Parathyroid adenoma (tissue), 2 donors: ENCODE results near the gene PRPF38B.
"Not testable (repeated sequence)": the region's sequence is repeated elsewhere in the genome, so short reads cannot be mapped to it uniquely, and the experiment has no call there.

Source experiments
- H2AFZ ChIP-seq: fragments of 300-600 bp; sonication (generic); one replicate; pipeline ENCODE4 v1.7.0; 2017; ENCODE audit warnings: antibody characterized with exemption, mild to moderate bottlenecking
- H3K27ac ChIP-seq: fragments of 300-600 bp; sonication (generic); one replicate; pipeline ENCODE4 v1.7.0; 2017
- H3K27me3 ChIP-seq: fragments of 300-600 bp; sonication (generic); one replicate; pipeline ENCODE4 v1.7.0; 2017; ENCODE audit warnings: low read length; ENCODE audit not compliant: control insufficient read depth, insufficient read depth
- H3K36me3 ChIP-seq: fragments of 300-600 bp; sonication (generic); one replicate; pipeline ENCODE4 v1.7.0; 2017; ENCODE audit warnings: low read length; ENCODE audit not compliant: control insufficient read depth, insufficient read depth
- H3K4me1 ChIP-seq: fragments of 300-600 bp; sonication (generic); one replicate; pipeline ENCODE4 v1.7.0; 2017; ENCODE audit warnings: control low read depth
- H3K4me2 ChIP-seq: fragments of 300-600 bp; sonication (generic); one replicate; pipeline ENCODE4 v1.7.0; 2017; ENCODE audit warnings: low read length
- H3K4me3 ChIP-seq: fragments of 300-600 bp; sonication (generic); one replicate; pipeline ENCODE4 v1.7.0; 2017; ENCODE audit warnings: low read depth, low read length
- H3K79me2 ChIP-seq: fragments of 300-600 bp; sonication (generic); one replicate; pipeline ENCODE4 v1.7.0; 2017; ENCODE audit warnings: control low read depth
- H3K9ac ChIP-seq: fragments of 300-600 bp; sonication (generic); one replicate; pipeline ENCODE4 v1.7.0; 2017; ENCODE audit warnings: mild to moderate bottlenecking
- H3K9me3 ChIP-seq: fragments of 300-600 bp; sonication (generic); one replicate; pipeline ENCODE4 v1.7.0; 2017; ENCODE audit warnings: low read length; ENCODE audit not compliant: control insufficient read depth
- CTCF ChIP-seq: fragments of 300-600 bp; sonication (generic); IDR thresholded peaks from one replicate; pipeline ENCODE4 v1.7.0; 2017; ENCODE audit warnings: antibody characterized with exemption, mild to moderate bottlenecking
- donor health status: primary hyperparathyroidism.

Gene PRPF38B

GRCh38 chr1:108699375-108700332 lies 7.5 kb downstream of the PRPF38B start:
- Histone ChIP-seq H3K79me2 (no peaks in the 10 kb centered on the region), H3K36me3 (no peaks in the 10 kb centered on the region), H2AFZ (no peak overlapping the region), H3K27ac (no peak overlapping the region), H3K4me3 (no peak overlapping the region), H3K9me3 (no peaks in the 10 kb centered on the region), H3K27me3 (no peaks in the 10 kb centered on the region), H3K4me1 (no peaks in the 10 kb centered on the region), H3K4me2 (no peak overlapping the region), H3K9ac (no peak overlapping the region)
- TF ChIP-seq CTCF: no peak

GRCh38 chr1:108701176-108701849 lies 9.2 kb downstream of the PRPF38B start:
- Histone ChIP-seq H3K4me2 (no peak overlapping the region), H3K36me3 (no peaks in the 10 kb centered on the region), H3K9ac (no peak overlapping the region), H3K9me3 (no peaks in the 10 kb centered on the region), H3K79me2 (no peaks in the 10 kb centered on the region), H2AFZ (no peak overlapping the region), H3K4me1 (no peaks in the 10 kb centered on the region), H3K4me3 (no peak overlapping the region), H3K27ac (no peak overlapping the region), H3K27me3 (no peaks in the 10 kb centered on the region)
- TF ChIP-seq CTCF: no peak

GRCh38 chr1:108702109-108702508 lies 10.0 kb downstream of the PRPF38B start:
- H3K4me1 ChIP-seq, H3K27ac ChIP-seq, H3K27me3 ChIP-seq, H2AFZ ChIP-seq, H3K79me2 ChIP-seq, H3K4me2 ChIP-seq, H3K9ac ChIP-seq, H3K4me3 ChIP-seq, H3K36me3 ChIP-seq, H3K9me3 ChIP-seq: not testable (repeated sequence)

- Histone ChIP-seq H3K4me2 (no peak overlapping the region), H3K4me1 (no peaks in the 10 kb centered on the region), H3K36me3 (no peaks in the 10 kb centered on the region), H3K79me2 (no peaks in the 10 kb centered on the region), H3K9ac (no peak overlapping the region), H3K27ac (no peak overlapping the region), H2AFZ (no peak overlapping the region), H3K27me3 (no peaks in the 10 kb centered on the region), H3K9me3 (no peaks in the 10 kb centered on the region), H3K4me3 (no peak overlapping the region)
- TF ChIP-seq CTCF: no peak
These were observed 11.8 kb downstream of the PRPF38B start for GRCh38 chr1:108703939-108704338.

GRCh38 chr1:108704496-108704895 lies 12.4 kb downstream of the PRPF38B start:
- Histone ChIP-seq H3K9me3 (no peaks in the 10 kb centered on the region), H3K9ac (no peak overlapping the region), H3K36me3 (no peaks in the 10 kb centered on the region), H3K27me3 (no peaks in the 10 kb centered on the region), H3K4me1 (no peaks in the 10 kb centered on the region), H3K27ac (no peak overlapping the region), H3K79me2 (no peaks in the 10 kb centered on the region), H3K4me3 (no peak overlapping the region), H3K4me2 (no peak overlapping the region), H2AFZ (no peak overlapping the region)
- TF ChIP-seq CTCF: no peak
